Chondrocyte (in vitro differentiated cells): ENCODE results near the gene NRP2. TPM values are rescaled to one million over a fixed set of nuclear protein-coding genes. Genes with fewer than 3 reads are reported as not detected.

ENCODE experiments used
- DNase-seq: peaks from one replicate; pipeline ENCODE4 v3.0.0; 2021; ENCODE audit warnings: mixed read lengths, low spot score
- H3K27ac Mint-ChIP-seq: one replicate; pipeline ENCODE4 v1.8.0; 2021; ENCODE audit warnings: mild to moderate bottlenecking, moderate library complexity, mixed read lengths; ENCODE audit not compliant: unreplicated experiment
- H3K27me3 Mint-ChIP-seq: 2 replicates; pipeline ENCODE4 v1.8.0; 2021; ENCODE audit warnings: low read depth, mixed read lengths
- H3K36me3 Mint-ChIP-seq: 2 replicates; pipeline ENCODE4 v1.8.0; 2021; ENCODE audit warnings: low read depth, mixed read lengths
- H3K4me1 Mint-ChIP-seq: 2 replicates; pipeline ENCODE4 v1.8.0; 2021; ENCODE audit warnings: low read depth, mild to moderate bottlenecking, mixed read lengths
- H3K4me3 Mint-ChIP-seq: one replicate; pipeline ENCODE4 v1.8.0; 2021; ENCODE audit warnings: mild to moderate bottlenecking, moderate library complexity, mixed read lengths; ENCODE audit not compliant: unreplicated experiment
- H3K9me3 Mint-ChIP-seq: 2 replicates; pipeline ENCODE4 v1.8.0; 2021; ENCODE audit warnings: low read depth, mixed read lengths
- CTCF ChIP-seq: fragments of 200-600 bp; sonication (generic); IDR thresholded peaks from 2 replicates; pipeline ENCODE4 v1.5.0; 2021; ENCODE audit warnings: antibody characterized with exemption, mild to moderate bottlenecking, moderate library complexity
- total RNA-seq: library from RNA; stranded (reverse); gene quantifications from 3 replicates; pipeline ENCODE4 v1.2.1, GENCODE V29; 2021

NRP2 gene
- total RNA-seq, 1 donor from 2014 or later: 34.5 TPM

- Mint-ChIP-seq H3K27ac (no peak overlapping the region), H3K4me3 (no peak overlapping the region), H3K9me3 (peaks cover 5% of the 10 kb centered on the region), H3K27me3 (no peaks in the 10 kb centered on the region), H3K36me3 (peaks cover 2% of the 10 kb centered on the region), H3K4me1 (peaks cover 12% of the 10 kb centered on the region)
- no peak for TF ChIP-seq CTCF
- DNase-seq: no peak
These were observed 41.6 kb upstream of the NRP2 start for GRCh38 chr2:205640716-205641115.

DNA sequence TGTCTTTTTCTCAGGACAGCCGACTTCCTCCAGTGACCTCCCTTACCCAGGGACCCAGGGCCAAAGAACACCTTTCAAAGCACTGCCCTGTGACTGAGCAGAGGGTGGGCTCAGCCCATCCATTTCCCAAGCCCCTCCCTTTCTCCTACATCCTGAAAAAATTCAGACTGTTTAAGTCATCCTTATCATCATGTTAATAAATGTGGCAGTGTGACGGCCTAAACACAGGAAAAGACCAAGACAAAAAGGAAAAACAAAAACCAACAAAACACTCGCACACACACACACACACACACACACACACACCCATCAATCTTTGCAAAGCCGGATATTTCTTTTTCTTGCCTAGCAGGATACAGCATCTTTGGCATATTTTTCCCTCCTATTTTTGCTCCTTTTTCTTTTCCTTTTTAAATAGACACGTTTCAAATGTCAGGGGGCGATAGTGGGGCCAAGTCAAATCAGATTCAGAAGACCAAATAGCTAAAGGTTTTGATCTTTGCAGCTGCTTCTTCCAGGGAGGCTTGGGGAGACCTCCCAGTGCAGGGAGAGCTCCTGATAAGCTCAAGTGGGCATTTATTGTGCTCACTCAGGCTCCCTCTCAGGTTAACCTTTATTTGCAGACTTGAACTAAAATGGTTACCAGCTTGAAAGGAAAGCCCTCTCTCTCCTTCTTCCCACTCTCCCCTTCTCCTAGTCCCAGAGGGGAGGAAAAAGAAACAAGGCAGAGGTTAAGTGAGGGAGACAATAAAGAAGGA is 39.5 kb upstream of the NRP2 start:
- H3K4me1 Mint-ChIP-seq: peaks cover 6% of the 10 kb centered on the region
- TF ChIP-seq CTCF: no peak
- H3K27me3 Mint-ChIP-seq: no peaks in the 10 kb centered on the region
- H3K9me3 Mint-ChIP-seq: peaks cover 5% of the 10 kb centered on the region
- no peak overlapping the region for H3K4me3 Mint-ChIP-seq
- no peak for DNase-seq
- no peak overlapping the region for H3K27ac Mint-ChIP-seq
- H3K36me3 Mint-ChIP-seq: peaks cover 2% of the 10 kb centered on the region

- Mint-ChIP-seq H3K4me3 (no peak overlapping the region), H3K27ac (no peak overlapping the region), H3K36me3 (peaks cover 2% of the 10 kb centered on the region), H3K9me3 (peaks cover 5% of the 10 kb centered on the region), H3K27me3 (no peaks in the 10 kb centered on the region), H3K4me1 (peaks cover 6% of the 10 kb centered on the region)
- DNase-seq: no peak
- TF ChIP-seq CTCF: no peak
These were observed 38.9 kb upstream of the NRP2 start for GRCh38 chr2:205643391-205643885.

DNA sequence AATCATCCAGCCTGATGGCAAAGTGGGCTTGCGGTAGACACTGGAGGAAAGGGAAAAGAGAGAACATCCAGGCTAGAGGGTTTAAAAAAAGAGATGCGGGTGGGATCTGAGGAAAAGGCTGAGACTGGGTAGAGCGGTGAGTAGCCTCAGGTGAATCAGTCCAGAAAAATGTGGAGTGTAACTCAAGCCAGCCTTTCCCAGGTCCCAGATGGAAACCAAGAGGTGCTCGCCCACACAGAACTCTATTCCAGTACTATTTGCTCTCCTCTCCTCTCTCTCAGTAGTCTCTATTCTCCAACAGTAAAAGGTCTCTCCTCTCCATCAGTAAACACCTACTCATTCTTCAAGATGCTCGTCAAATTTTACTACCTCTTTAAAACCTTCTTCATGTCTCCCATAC is 38.3 kb upstream of the NRP2 start:
- TF ChIP-seq CTCF: no peak
- H3K4me3 Mint-ChIP-seq: no peak overlapping the region
- peaks cover 2% of the 10 kb centered on the region for H3K36me3 Mint-ChIP-seq
- H3K27ac Mint-ChIP-seq: no peak overlapping the region
- peaks cover 5% of the 10 kb centered on the region for H3K9me3 Mint-ChIP-seq
- no peaks in the 10 kb centered on the region for H3K27me3 Mint-ChIP-seq
- peaks cover 6% of the 10 kb centered on the region for H3K4me1 Mint-ChIP-seq
- no peak for DNase-seq

DNA sequence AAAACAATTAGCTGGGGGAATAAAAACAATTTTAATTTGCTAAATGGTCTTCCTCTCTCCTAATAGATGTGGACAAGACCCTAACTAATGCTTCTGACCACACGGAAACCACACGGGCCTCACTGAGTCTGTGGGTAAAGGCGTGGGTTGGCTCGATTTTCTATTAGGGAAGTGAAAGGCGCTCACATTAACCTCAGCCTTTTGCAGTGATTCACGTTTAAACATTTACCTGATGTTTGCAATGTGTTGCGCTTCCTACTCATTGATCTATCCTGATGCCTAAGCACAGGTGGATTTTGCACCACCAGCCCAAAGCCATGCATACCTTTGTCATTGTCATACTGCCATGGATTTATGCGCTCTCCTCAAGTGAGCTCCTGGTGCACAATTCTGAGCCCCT is 35.6 kb upstream of the NRP2 start:
- H3K27ac Mint-ChIP-seq: no peak overlapping the region
- H3K36me3 Mint-ChIP-seq: no peaks in the 10 kb centered on the region
- H3K27me3 Mint-ChIP-seq: no peaks in the 10 kb centered on the region
- DNase-seq: no peak
- H3K9me3 Mint-ChIP-seq: no peaks in the 10 kb centered on the region
- H3K4me3 Mint-ChIP-seq: no peak overlapping the region
- peaks cover 9% of the 10 kb centered on the region for H3K4me1 Mint-ChIP-seq
- no peak for TF ChIP-seq CTCF
